Body of pancreas (tissue), 4 donors: ENCODE data around the gene ARHGEF39.

Experiments
- POLR2A ChIP-seq, 3 donors: fragments of 450-650 bp; IDR thresholded peaks; one replicate each; pipeline ENCODE4 v1.6.1; 2016; ENCODE audit warnings: antibody characterized with exemption in 3 of 3, mild to moderate bottlenecking in 2 of 3
- TF ChIP-seq, protein P1 (sequence below), 7 experiments: fragments of 450-650 bp in 4 of 7; fragments of 200-600 bp in 3 of 7; sonication (generic) in 3 of 7; IDR thresholded peaks; one replicate each; pipeline ENCODE4 v1.5.1; 2016 to 2019; ENCODE audit warnings: antibody characterized with exemption in 7 of 7

DNA sequence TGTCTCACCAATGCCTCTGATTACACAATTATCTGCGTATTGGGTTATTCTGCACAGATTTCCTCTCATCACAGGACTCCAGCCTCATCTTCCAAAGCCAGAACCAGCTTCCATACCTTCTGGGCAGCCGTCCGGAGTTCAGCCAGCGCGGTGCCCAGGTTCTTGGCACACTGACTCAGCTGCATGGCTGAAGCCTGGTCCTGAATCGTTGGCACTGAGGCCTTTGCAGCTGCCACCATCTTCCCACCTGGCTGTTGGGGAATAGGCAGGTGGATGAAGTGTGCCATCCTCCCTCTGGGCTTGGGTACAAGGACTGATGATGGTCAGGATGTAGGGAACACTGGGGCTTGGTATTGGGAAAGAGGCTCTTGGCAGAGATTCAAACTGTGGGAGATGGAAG lies 49.1 kb upstream of the ARHGEF39 start:
- no peak for TF ChIP-seq POLR2A (IDR thresholded peaks at IDR 0.05)
- TF ChIP-seq, protein P1, sequence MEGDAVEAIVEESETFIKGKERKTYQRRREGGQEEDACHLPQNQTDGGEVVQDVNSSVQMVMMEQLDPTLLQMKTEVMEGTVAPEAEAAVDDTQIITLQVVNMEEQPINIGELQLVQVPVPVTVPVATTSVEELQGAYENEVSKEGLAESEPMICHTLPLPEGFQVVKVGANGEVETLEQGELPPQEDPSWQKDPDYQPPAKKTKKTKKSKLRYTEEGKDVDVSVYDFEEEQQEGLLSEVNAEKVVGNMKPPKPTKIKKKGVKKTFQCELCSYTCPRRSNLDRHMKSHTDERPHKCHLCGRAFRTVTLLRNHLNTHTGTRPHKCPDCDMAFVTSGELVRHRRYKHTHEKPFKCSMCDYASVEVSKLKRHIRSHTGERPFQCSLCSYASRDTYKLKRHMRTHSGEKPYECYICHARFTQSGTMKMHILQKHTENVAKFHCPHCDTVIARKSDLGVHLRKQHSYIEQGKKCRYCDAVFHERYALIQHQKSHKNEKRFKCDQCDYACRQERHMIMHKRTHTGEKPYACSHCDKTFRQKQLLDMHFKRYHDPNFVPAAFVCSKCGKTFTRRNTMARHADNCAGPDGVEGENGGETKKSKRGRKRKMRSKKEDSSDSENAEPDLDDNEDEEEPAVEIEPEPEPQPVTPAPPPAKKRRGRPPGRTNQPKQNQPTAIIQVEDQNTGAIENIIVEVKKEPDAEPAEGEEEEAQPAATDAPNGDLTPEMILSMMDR (IDR thresholded peaks at IDR 0.05), result no peak
